Astrocyte (in vitro differentiated cells and primary cell): ENCODE results near the gene CCDC88B.

Experiments used
- CTCF ChIP-seq: IDR thresholded peaks from 2 replicates; pipeline ENCODE4 v1.5.1; 2011; ENCODE audit warnings: low read depth, mild to moderate bottlenecking, inconsistent platforms, low read length, moderate library complexity; ENCODE audit not compliant: insufficient read depth
- EZH2 ChIP-seq: IDR thresholded peaks from 2 replicates; pipeline ENCODE4 v1.6.1; 2012; ENCODE audit warnings: mild to moderate bottlenecking, low read length, inconsistent platforms; ENCODE audit not compliant: insufficient read depth

GRCh38 chr11:64351136-64351631, 11.2 kb downstream of the CCDC88B start:
- TF ChIP-seq CTCF, result no peak
- no peak for TF ChIP-seq EZH2
